ENCODE measurements around the gene GGTA1. TPM values are rescaled to one million over a fixed set of nuclear protein-coding genes. Genes with fewer than 3 reads are reported as not detected.
"Not testable (repeated sequence)": the region's sequence is repeated elsewhere in the genome, so short reads cannot be mapped to it uniquely, and the experiment has no call there.

GGTA1 gene
- total and polyA plus RNA-seq, 7 donors: 0.50 to 7.0 (median 1.7) TPM

DNA sequence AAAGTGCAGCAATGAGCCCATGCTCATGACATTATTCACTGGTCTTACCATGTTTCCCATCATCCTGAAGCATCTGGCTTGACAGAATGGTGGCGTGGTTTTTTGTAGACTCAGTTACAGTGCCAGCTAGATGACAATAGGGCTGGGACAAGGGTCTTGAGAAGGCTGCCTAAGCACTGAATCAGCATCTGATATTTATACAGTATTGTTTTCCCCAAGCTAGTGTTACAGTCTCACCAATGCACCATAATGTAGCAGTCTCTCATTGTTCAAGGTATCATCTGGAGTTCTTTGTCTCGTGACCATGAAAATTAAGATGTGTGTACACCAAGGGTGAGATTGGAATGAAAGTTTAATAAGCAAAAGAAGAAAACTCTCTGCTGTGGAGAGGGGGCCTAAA is 19.0 kb upstream of the GGTA1 start:
- 90 to 92% (median 90%) methylated on average over 2 of the region's 2 CpGs for WGBS, 3 donors

DNA sequence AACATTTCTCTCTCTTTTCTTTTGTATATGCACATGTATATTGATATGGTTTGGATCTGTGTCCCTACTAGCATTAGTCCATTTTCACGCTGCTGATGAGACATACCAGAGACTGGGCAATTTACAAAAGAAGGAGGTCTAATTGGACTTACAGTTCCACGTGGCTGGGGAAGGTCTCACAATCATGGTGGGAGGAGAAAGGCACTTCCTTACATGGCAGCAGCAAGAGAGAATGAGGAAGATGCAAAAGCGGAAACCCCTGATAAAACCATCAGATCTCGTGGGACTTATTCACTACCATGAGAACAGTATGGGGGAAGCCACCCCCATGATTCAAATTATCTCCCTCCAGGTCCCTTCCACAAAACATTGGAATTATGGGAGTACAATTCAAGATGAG is 13.5 kb upstream of the GGTA1 start:
- H3K36me3 ChIP-seq (ENCODE audit: insufficient read depth in 1 of 2, low read depth in 1 of 2); ATAC-seq; intact Hi-C loops (cut with DNase I); H3K27ac ChIP-seq; H3K4me1 ChIP-seq; DNase-seq; H3K9me3 ChIP-seq; H3K4me3 ChIP-seq; H3K27me3 ChIP-seq (ENCODE audit: insufficient read depth in 3 of 3, low read length in 2 of 3): not testable (repeated sequence)
- WGBS, 3 donors: 81 to 91% (median 87%) methylated on average over 4 of the region's 4 CpGs

More for the DNA sequence above, 19.0 kb upstream of the GGTA1 start:
- no peak for DNase-seq
- Histone ChIP-seq H3K4me3 (no peak overlapping the region), H3K27me3 (ENCODE audit: insufficient read depth in 3 of 3, low read length in 2 of 3) (no peaks in the 10 kb centered on the region), H3K36me3 (ENCODE audit: insufficient read depth in 1 of 2, low read depth in 1 of 2) (no peaks in the 10 kb centered on the region), H3K4me1 (no peaks in the 10 kb centered on the region), H3K9me3 (no peaks in the 10 kb centered on the region), H3K27ac (no peak overlapping the region)
- TF ChIP-seq, protein P1, sequence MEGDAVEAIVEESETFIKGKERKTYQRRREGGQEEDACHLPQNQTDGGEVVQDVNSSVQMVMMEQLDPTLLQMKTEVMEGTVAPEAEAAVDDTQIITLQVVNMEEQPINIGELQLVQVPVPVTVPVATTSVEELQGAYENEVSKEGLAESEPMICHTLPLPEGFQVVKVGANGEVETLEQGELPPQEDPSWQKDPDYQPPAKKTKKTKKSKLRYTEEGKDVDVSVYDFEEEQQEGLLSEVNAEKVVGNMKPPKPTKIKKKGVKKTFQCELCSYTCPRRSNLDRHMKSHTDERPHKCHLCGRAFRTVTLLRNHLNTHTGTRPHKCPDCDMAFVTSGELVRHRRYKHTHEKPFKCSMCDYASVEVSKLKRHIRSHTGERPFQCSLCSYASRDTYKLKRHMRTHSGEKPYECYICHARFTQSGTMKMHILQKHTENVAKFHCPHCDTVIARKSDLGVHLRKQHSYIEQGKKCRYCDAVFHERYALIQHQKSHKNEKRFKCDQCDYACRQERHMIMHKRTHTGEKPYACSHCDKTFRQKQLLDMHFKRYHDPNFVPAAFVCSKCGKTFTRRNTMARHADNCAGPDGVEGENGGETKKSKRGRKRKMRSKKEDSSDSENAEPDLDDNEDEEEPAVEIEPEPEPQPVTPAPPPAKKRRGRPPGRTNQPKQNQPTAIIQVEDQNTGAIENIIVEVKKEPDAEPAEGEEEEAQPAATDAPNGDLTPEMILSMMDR (IDR thresholded peaks at IDR 0.05): no peak
- ATAC-seq: no peak
- intact Hi-C loops (cut with DNase I): no loop called here

DNA sequence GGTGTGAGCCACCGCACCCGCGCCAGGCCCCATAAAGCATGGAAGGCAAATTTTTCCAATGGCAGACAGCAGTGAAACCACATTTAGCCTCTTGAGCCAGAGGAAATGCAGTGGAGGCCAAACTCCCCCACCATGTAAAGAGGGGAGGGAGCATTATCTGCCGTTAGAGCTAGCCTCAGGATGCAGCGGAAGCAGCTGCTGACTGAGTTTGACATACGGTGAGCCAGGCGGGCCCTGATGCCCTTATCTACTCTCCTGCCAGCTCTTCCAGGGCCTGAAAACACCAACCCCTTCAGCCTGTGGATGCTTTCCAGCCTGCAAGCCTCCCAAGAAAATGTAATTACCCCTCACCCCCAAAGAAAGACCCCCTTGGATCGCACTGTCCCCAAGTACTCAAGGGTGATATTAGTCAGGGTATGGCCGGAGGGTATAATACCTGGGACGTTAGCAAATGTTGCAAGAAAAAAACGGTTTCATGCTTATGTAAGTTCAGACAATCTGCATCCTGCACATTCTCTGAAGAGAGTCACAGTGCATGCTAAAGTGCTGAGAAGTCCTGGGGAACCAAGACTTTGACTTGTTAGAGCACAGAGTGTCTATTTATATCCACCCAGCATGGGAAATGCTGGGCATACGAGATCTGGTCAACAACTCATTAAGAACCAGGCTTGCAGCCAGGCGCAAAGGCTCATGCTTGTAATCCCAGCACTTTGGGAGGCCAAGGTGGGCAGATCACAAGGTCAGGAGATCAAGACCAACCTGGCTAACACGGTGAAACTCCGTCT is 11.3 kb upstream of the GGTA1 start:
- H3K4me1 ChIP-seq: no peaks in the 10 kb centered on the region
- no peak overlapping the region for H3K4me3 ChIP-seq
- H3K9me3 ChIP-seq: no peaks in the 10 kb centered on the region
- peak in 3 of 4 donors; percentile 25 to 42 (median 30) for ATAC-seq
- TF ChIP-seq, protein P1 (IDR thresholded peaks at IDR 0.05): no peak
- WGBS, 3 donors: 63 to 66% (median 63%) methylated on average over 15 of the region's 15 CpGs
- H3K36me3 ChIP-seq (ENCODE audit: insufficient read depth in 1 of 2, low read depth in 1 of 2): no peaks in the 10 kb centered on the region
- H3K27ac ChIP-seq: no peak overlapping the region
- intact Hi-C loops (cut with DNase I): no loop called here
- H3K27me3 ChIP-seq (ENCODE audit: insufficient read depth in 3 of 3, low read length in 2 of 3): no peaks in the 10 kb centered on the region
- no peak for DNase-seq

DNA sequence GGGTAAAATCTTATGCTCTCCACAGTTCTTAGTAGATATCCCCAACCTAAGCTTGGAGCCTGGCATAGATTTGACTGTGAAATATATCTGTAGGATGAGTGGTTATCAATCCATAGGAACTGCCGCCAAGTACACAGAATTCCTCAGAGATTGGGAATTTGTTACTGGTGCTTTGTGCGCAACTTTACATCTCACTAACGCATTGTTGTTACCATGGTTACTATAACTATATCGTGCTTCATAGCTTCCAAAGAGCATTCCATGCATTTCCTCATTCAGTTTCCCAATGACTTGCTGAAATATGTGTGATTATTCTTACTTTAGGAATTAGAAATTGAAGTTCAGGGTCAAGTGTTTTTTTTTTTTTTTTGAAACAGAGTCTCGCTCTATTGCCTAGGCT is 9.5 kb upstream of the GGTA1 start:
- Histone ChIP-seq H3K4me1 (no peaks in the 10 kb centered on the region), H3K27ac (no peak overlapping the region)

DNA sequence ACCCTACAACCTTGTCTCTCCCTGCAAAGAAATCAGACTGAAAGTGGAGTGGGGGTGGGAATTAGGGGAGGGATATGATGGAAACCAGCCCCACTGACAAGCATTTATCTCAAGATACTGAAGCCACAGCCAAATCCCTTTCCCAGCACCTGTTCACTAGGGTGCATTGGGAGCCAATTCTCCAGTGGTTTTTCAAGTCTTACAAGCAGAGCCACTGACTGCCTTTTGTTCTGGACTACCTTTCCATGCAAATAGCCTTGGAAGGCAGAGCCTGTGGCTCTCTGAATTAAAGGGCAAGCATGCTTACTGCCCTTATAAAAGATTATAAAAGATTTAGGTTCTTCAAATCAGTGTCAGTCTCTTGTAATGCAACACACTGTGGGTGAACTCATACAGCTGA is 8.8 kb upstream of the GGTA1 start:
- no peaks in the 10 kb centered on the region for H3K36me3 ChIP-seq (ENCODE audit: insufficient read depth in 1 of 2, low read depth in 1 of 2)
- ATAC-seq (peak in 1 of 4 donors; percentile 34), DNase-seq (no peak)
- no peak overlapping the region for H3K27ac ChIP-seq
- peaks cover 0 to 2% (median 0%) of the 10 kb centered on the region in 3 donors for H3K27me3 ChIP-seq (ENCODE audit: insufficient read depth in 3 of 3, low read length in 2 of 3)
- intact Hi-C loops (cut with DNase I): no loop called here
- no peaks in the 10 kb centered on the region for H3K9me3 ChIP-seq
- TF ChIP-seq, protein P1 (IDR thresholded peaks at IDR 0.05): no peak
- H3K4me1 ChIP-seq: no peaks in the 10 kb centered on the region
- no peak overlapping the region for H3K4me3 ChIP-seq

More for the DNA sequence above, 9.5 kb upstream of the GGTA1 start:
- TF ChIP-seq, protein P1 (IDR thresholded peaks at IDR 0.05): no peak
- Histone ChIP-seq H3K27me3 (ENCODE audit: insufficient read depth in 3 of 3, low read length in 2 of 3) (peaks cover 0 to 2% (median 0%) of the 10 kb centered on the region in 3 donors), H3K36me3 (ENCODE audit: insufficient read depth in 1 of 2, low read depth in 1 of 2) (no peaks in the 10 kb centered on the region), H3K4me3 (no peak overlapping the region), H3K9me3 (no peaks in the 10 kb centered on the region)
- intact Hi-C loops (cut with DNase I): no loop called here
- ATAC-seq (no peak), DNase-seq (no peak)
- 93 to 97% (median 96%) methylated on average over 5 of the region's 5 CpGs for WGBS, 3 donors
